SKM-1 (cell line): Measurements from ENCODE around the gene CNTN5.
A peak's percentile ranks its signal among the peaks of the same experiment; 100 is the strongest.

Experiments
- DNase-seq: peaks from one replicate; lab custom pipeline; 2025; ENCODE audit not compliant: unreplicated experiment; lab: John Stamatoyannopoulos, UW

The CNTN5 gene

GRCh38 chr11:99162819-99163218 is 142.1 kb downstream of the CNTN5 start:
- DNase-seq: no peak

- no peak for DNase-seq
Observed at GRCh38 chr11:99170591-99170990, 149.8 kb downstream of the CNTN5 start.

GRCh38 chr11:99171330-99171729 is 150.6 kb downstream of the CNTN5 start:
- DNase-seq: no peak

- no peak for DNase-seq
Observed at GRCh38 chr11:99176430-99176829, 155.7 kb downstream of the CNTN5 start.

GRCh38 chr11:99177446-99177845 is 156.7 kb downstream of the CNTN5 start:
- no peak for DNase-seq

DNA sequence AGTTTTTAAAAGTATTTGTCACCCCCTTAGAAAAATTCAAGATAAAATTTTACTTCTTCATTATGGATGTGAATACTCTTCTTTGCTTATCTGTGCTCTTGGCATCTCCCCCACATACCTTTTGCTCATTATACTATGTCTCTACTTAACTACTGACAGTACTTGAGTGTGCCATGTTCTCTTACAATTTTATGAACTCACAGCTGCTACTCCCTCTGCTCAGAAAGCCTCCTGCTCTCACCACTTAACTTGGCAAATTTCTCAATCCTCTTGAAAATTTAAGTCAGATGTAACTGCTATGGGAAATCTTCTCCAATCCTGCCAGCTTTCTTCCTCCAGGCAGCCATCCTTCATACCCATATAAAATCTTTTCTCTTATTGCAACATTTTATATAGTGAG is 163.4 kb downstream of the CNTN5 start:
- DNase-seq: no peak

DNA sequence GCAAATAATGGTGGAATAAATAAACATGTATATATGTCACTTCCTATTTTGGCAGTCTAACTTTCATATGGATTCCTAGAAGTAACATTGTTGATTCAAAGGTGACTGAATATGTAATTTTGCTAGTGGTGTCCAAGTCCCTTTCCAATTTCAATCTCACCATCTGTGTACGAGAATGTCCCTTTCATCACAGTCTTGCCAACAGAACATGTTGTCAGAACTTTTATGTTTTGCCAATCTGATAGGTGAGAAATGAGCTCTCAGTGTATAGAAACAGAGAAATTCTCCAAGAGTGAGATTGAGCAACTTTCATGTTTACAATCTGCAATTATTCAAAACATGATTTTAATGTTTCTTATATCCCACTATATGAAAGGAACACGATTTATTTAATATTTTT is 167.5 kb downstream of the CNTN5 start:
- no peak for DNase-seq

DNA sequence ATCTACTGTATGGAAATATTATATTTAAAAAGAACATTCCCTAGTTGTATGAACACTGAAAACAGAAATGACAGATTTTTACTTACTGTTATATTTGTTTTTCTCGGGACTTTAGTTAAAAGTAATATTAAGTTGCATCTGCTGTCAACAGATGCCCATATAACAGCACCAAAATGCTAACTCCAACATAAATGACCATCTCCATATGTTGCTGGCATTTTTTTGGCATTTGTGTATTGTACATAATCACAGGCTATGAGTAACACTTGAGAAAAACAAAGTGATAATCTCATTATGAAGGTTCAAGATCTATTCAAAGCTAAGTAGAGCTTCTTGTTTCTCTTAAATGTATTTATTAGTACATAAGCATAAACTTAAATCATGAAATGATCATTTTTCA is 172.0 kb downstream of the CNTN5 start:
- no peak for DNase-seq

GRCh38 chr11:99197477-99197876 is 176.7 kb downstream of the CNTN5 start:
- no peak for DNase-seq

DNA sequence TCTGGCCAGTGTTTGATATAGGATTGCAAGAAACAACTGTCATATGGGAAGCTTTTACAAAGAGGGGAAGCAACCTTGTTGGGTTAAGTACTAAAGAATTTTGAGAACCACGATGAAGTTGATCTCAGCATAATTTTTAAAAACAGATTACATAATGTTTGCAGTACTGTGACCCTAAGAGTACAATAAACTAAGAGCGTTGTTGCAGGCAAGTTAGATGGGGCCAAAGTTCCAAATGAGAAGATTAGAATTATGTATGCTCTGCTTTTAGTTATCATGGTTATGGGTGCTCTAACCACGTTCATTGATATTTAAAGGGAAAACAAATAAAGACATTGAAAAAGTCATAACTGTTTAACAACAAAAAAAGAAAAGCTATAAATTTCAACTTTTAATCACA is 177.5 kb downstream of the CNTN5 start:
- no peak for DNase-seq

DNA sequence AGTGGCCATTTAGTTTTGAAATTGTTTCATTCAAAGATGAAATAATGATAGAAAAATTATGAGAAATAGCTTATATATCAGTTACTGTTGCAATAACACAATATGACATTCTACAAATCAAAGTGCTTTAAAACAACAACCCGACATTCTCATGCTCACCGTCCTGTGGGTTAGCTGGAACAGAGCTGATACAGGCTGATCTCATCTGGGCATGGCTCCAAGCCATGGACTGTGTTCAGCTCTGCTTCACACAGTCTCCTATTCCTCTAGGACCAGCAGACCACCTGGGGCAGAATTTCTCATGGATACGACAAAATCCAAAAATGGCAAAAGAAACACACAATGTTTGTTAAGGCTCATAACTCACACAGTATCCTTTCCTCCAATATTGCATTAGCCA is 178.6 kb downstream of the CNTN5 start:
- DNase-seq: no peak

GRCh38 chr11:99200720-99201119 is 180.0 kb downstream of the CNTN5 start:
- DNase-seq: no peak

- no peak for DNase-seq
Observed at GRCh38 chr11:99208813-99209212, 188.1 kb downstream of the CNTN5 start.

- no peak for DNase-seq
Observed at GRCh38 chr11:99229544-99229943, 208.8 kb downstream of the CNTN5 start.

- no peak for DNase-seq
Observed at GRCh38 chr11:99234534-99234933, 213.8 kb downstream of the CNTN5 start.

- DNase-seq: no peak
Observed at GRCh38 chr11:99238401-99238800, 217.7 kb downstream of the CNTN5 start.

DNA sequence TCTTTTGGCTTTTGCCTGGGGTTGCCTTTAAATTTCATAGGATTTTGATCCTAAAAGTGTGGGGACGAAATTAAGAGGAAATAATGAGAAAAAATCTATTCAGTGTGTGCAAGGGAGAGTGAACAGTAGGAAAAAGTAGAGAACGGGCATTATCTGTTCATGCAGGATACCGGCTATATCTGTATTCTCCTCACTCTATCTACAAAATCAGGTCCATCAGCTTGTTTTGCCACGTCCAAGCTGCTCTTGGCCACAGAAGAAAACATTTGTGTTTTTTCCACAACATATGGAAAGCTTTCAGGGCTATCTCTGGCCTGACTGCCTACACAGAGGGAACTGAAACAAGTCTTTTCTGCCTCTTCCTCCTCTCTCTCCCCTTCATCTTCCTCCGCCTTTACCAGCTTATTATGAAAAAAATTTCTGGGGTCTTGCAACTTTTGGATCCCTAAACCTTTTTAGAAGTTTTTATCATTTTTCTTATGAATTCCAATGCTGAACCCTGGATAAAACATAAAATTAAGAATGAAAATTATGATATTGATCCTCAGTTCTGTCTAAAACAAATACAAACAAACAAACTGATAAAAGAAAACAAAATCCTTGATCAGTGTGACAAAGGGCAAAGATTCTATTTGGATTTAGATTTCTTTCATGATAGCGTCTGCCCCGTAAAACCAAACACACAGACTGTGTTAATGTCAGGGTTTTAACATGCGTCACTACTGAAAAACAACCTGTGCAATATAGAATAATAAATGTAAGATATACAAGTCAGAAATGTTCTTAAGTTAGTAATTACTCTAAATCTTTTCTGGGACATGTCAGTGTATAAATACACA is 219.7 kb downstream of the CNTN5 start:
- no peak for DNase-seq

GRCh38 chr11:99241066-99241465 is 220.3 kb downstream of the CNTN5 start:
- DNase-seq: no peak

DNA sequence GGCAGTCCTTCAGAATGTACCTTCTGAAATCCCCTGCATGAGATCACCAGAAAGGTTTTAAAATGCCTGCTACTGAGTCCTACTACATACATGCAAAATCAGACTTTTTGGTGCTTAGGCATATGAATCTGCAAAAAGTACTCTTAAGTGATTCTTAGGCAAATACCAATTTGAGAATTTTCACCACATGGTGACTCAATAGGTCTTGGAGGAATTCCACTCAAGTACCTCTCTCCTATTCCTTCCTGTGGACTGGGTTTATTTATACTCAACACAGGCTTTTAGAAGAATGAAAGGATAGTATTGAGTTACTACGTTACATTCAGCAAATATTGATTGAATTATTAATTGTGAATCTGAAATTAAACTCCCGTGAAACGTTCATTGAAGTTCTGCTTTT is 223.9 kb downstream of the CNTN5 start:
- no peak for DNase-seq

DNA sequence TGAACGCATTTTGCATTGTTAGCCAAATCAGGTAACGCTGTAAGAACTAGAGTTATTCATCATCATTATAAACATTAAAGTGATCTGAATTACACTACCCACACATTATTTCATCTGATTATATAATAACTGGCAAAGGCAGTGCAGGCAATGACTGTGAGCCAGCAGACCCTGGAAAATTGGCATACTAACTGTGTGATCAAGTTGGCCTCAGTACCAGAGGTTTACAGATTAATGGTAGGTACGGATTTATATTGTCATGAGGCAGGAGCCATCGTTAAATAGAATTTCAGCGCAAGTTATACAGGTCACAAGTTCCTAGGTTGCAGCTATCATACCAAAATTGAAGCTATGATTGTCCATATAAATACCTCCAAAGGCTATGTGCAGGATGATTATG is 225.4 kb downstream of the CNTN5 start:
- no peak for DNase-seq

- DNase-seq: no peak
Observed at GRCh38 chr11:99256614-99257013, 235.9 kb downstream of the CNTN5 start.

GRCh38 chr11:99257131-99257530 is 236.4 kb downstream of the CNTN5 start:
- DNase-seq: peak; percentile 68

DNA sequence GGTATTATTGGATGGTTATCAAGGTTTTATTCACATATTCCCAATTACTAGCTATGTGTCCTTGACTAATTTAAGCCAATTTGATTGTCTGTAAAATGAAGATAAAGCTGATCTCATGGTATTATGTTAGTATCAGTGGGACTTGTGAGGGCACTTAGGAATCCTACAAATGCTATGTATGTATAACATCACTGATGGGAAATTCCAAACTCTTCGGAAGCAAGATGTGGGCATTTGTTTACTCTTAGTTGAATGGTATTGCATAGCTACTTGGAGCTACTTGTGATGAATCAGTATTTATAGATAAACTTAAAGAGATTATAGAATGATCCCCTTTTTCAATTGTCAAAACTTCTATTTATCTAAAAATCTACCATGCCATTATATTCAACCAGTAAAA is 239.9 kb downstream of the CNTN5 start:
- DNase-seq: no peak
